ENCODE data around the gene EBP.
"Not testable (repeated sequence)": the region's sequence is repeated elsewhere in the genome, so short reads cannot be mapped to it uniquely, and the experiment has no call there.

EBP gene

DNA sequence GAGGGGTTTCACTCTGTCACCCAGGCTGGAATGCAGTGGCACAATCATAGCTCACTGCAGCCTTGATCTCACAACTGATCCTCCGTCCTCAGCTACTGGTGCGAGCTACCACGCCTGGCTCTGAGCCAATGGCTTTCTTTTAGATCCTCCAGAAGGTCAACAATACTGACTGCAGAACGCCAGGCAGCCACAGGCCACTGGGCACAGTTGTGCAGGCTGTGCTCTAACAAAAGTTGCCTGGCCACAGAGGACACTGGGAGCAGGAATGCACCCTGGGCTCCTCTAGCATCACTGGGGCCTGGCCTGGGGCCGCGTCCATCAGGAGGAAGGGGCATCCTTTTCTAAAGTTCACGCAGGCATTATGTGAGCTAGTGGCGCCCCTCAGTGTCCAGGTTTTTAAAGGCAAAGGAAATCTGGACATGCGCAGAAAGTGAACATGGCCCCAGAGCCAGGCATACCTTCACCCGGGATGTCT lies 27.7 kb upstream of the EBP start:
- peak in 9 of 14 donors; percentile 1 to 61 (median 16) for DNase-seq

DNA sequence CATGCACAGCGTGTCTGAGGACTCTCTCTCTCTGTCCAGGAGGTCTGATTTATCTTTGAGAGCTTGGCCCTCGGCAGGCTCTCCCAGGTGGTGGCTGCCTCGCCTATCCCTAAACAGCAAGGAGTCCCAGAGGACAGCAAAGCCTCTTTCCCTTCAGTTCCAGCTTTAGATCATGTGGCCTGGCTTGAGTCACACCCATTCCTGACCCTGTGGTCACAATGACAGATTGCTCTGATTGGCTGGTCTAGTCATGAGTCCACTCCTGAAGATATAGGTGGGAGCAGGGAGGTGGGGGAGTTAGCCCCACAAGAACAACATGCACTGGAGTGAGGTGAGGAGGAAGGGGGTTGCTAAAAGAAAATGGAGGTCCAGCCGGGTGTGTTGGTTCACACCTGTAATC lies 24.9 kb upstream of the EBP start:
- no peak for DNase-seq

DNA sequence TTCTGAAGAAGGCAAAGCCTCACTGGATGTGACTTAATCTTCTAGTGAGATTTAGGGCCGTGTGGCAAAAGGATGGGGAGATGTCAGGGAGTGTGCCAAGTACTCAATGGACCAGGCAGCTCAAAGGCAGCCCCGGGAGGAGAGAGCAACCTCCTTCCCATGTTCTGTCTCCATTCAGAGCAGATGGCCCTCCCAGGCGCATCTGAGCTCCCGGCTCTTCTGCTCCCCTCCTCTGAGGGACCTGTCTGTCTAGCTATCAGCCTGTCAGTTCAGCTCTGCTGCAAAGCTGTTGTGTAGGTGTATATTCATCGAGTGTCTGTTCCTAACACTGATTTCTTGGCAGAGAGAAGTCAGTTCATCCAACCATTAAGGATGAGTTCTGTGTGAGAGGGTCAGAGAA lies 23.7 kb upstream of the EBP start:
- DNase-seq, result peak in 1 of 14 donors; percentile 10

DNA sequence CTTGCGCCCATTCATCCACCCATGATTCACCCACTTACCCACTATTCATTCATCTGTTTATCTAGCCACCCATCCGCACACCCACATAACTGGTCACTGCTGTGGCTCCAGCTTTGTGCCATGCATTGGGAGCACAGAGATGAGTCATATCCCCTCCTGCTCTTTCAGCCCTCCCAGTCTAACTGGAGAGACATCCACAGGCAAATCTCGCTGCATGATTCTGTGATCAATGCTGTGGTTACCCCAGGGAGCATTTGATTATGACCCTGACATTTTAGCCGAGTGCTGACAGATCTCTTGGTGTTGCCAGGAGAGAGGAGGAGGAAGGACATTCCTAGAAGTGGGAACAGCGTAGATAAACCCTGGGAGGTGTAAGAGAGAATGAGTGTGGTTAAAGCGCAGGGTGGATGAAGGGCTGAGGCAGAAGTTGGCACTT lies 23.2 kb upstream of the EBP start:
- DNase-seq, result no peak

DNA sequence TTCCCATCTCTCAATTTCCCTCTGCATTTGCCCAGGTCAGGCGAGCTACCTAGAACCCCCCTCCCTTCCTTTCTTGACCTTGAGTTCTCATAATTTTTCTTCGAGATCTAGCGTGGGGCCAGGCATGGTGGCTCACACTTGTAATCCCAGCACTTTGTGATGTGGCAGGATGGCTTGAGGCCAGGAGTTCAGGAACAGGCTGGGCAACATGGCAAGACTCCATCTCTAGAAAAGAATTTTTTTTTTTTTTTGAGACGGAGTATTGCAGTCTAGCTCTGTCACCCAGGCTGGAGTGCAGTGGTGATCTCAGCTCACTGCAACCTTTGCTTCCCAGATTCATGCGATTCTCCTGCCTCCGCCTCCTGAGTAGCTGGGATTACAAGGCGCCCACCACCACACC lies 17.3 kb upstream of the EBP start:
- DNase-seq, result no peak

DNA sequence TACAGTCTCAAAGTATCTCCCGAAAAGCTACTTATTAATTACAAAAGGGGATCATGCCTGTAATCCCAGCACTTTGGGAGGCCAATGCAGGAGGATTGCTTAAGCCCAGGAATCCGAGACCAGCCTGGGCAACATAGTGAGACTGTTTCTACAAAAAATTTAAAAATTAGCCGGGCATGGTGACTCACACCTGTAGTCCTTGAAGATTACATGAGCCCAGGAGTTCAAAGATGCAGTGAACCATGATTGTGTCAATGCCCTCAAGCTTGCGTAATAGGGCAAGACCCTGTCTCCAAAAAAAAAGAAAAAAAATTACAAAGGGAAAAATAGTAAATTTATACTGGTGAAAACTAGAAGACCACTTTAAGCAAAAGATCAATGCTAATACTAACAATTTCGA lies 16.1 kb upstream of the EBP start:
- DNase-seq, result no peak

DNA sequence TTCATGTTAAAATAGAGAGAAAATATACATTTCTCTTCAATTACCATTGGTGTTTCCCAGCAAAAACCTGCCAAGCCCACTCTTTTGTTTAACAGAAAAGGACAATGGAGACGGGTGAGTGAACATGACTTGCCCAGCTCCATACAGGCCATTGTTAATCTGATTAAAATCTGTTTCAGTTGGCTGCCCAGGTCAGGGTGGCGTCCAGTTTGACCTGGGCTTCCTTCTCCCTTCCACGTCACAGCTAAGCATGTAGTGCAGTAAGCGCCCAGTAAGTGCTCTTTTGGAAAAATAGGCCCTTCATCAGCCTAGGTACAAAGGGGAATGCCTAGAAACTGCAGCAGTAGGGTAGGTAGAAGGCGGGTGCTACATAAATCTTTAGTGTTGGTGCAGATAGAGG lies 14.4 kb upstream of the EBP start:
- no peak for DNase-seq

DNA sequence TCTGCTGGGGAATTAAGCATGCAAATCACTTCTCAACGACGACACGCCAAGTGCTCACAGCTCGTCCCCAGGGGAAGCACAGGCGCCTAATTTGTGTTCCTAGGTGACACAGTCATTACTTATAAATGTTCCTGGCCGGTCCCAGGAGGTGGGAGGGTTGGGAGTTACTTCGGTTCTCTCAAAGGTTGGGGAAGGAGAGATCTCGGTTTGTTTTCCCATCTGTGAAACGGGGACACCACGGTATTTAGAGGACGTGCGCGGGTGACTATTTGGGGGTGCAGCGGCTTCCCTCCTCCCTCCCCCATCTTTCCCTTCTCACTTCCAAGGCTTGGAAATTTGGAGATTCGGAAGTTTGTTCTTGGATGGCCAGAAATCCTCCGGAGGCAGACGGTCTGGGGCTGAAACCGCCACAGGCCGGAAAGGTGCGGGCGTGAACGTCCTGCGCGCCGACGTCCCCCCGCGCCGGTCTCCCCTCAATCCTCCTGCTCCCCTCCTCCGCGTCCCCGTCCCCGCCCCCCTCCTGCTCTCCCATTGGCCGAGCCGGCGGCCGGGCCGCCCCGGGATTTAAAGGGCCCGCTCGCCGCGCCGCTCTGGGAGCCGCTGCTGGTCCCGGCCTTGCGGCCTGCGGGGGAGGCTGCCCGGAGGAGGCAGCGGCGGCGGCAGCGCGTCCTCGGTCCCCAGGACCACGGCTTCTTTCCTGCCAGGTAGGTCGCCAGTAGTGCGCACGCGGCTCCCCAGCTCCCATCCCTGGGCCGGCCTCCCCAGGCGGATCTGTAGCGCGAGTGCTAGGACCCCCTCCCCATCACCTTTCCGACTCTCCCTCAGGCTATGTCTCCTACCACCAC lies 13.0 kb upstream of the EBP start, which contains the start of gene PORCN:
PORCN (plus strand) TSS at position 593 of the 845 bp plus-strand sequence. CDS start 829 bp downstream, outside the sequence.
- DNase-seq, result peak in 13 of 14 donors; percentile 16 to 82 (median 51)

DNA sequence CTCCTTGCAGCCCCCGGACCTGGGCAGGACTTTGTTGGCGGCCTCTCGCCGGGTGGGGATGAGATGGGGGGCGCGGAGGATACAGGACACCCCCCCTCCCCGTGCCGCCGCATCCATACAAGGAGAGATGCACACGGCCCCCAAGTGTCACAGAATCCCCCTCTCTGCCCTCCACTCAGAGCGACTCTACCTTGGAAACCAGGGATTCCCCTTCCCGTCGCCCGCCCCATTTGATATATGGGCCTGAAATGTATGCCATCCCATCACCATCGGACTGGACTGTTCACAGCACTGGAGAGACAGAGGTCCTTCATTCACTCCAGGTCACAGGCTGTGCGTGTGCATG lies 12.4 kb upstream of the EBP start:
- DNase-seq, result no peak

DNA sequence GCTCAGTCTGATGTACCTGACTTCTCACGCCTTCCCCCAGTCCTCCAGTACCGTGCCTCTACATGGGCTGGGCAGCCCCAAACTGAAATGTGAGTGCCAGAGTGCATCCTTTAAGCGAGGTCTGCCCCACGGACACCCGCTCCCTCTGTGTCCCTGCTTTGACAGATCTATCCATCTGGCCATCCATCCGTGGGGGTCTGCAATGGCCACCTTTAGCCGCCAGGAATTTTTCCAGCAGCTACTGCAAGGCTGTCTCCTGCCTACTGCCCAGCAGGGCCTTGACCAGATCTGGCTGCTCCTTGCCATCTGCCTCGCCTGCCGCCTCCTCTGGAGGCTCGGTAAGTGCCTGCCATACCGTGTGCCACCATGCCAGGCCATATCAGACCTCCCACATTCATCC lies 12.0 kb upstream of the EBP start:
- DNase-seq, result peak in 1 of 14 donors; percentile 15

DNA sequence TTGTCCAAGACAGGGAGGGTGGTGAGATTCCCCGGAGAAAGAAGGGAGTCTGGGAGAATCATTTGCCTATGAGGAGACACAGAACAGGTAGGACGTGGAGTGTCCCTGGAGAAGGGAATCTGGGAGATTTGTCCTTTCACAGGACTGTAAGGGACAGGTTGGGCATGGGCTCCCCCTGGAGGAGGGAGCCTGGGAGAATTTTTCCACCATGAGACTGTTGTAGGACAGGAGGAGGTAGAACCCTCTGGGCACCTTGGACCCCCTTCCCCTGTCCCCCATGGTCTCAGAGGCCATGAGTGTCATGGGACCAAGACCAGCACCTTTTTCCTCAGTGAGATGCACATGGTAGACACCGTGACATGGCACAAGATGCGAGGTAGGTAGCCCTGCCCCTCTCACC lies 10.0 kb upstream of the EBP start:
- DNase-seq, result no peak

DNA sequence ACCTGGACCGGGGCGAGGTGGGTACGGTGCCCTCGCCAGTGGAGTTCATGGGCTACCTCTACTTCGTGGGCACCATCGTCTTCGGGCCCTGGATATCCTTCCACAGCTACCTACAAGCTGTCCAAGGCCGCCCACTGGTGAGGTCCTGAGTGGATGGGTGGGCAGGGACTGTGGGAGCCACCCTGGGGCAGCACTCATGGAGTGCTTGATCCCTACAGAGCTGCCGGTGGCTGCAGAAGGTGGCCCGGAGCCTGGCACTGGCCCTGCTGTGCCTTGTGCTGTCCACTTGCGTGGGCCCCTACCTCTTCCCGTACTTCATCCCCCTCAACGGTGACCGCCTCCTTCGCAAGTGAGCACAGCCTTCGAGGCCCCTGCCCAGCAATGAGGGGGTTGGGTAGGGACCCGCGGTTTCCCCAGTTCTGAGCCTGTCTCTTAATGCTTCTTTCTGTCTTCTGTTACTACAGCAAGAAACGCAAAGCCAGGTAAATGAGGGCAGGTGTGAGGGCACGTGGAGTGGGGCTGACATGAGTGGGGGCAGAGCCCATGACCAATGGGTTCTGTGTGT lies 9.2 kb upstream of the EBP start:
- DNase-seq, result no peak

DNA sequence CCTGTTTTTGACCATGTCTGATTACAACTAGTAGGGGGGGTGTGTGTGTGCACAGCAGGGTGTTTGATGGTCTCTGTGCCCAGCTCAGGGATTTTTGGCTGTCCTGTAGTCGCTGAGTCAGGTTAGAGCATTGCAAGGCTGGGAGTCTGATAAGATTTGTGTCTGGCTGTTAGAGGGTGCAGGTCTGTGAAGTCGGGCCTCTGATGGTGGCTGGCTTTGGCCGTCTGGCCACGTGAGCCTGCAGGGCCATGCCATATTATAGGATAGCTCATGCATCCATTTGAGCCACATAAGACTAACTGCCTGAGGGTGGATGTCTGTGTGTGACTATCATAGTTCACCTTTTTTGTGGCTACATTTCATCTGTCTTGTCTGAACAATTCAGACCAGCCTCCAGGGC lies 7.9 kb upstream of the EBP start:
- no peak for DNase-seq

DNA sequence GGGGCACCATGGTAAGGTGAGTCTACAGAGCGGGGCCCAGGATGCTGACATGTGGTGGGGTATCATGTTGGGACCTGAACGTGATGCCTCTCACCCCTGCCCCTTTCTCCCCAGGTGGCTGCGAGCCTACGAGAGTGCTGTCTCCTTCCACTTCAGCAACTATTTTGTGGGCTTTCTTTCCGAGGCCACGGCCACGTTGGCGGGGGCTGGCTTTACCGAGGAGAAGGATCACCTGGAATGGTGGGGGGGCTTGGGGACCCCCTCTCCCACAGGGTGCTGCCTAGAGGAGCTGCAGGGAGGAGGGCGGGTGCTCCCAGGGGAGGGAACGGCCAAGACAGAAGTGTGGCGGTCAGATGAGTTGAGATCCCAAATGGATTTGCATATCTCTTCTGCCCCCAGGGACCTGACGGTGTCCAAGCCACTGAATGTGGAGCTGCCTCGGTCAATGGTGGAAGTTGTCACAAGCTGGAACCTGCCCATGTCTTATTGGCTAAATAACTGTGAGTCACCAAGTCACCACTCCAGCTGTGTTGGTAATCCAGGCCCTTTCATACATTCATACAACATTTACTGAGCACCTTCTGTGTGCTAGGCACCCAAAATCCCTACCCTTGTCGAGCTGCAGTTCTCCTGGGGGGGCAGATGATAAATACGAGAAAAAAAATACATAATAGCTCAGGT lies 7.3 kb upstream of the EBP start:
- no peak for DNase-seq

DNA sequence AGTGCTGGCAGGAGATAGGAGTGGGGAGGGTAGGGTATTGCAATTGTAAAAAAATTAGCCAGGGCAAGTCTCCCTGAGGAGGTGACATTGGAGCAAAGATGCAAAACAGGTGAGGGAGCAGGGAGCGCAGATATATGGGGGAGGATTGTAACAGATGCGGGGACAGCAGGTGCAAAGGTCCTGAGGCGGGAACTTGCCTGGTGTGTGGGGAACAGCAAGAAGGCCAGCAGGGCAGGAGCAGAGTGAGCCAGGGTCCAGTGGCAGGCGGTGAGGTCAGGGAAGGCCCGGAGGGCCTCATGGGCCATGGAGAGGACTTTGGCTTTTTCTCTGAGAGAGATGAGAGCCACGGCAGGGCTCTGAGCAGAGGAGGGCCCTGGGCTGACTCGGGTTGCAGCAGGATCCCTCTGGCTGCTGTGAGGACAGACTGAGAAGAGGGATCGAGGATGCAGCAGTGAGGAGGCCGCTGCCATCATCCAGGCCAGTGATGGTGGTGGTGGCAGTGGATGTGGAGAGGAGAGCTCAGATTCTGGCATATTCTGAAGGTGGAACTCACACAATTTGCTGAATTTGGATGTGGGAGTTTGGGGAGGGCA lies 6.6 kb upstream of the EBP start:
- DNase-seq, result no peak

DNA sequence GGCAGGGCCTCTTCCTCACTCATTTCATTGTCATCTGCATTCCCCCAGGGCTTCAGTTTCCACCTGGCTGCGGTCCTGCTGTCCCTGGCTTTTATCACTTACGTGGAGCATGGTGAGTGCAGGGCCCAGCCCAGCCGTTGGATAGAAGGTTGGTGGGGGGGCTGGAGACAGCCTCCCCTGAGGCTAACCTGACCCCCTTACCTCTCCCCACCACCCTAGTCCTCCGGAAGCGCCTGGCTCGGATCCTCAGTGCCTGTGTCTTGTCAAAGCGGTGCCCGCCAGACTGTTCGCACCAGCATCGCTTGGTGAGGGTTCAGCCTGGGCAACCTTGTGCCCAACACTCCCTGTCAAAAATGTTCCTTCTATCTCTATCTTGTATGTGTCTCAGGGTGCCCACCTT lies 5.8 kb upstream of the EBP start:
- DNase-seq, result no peak

DNA sequence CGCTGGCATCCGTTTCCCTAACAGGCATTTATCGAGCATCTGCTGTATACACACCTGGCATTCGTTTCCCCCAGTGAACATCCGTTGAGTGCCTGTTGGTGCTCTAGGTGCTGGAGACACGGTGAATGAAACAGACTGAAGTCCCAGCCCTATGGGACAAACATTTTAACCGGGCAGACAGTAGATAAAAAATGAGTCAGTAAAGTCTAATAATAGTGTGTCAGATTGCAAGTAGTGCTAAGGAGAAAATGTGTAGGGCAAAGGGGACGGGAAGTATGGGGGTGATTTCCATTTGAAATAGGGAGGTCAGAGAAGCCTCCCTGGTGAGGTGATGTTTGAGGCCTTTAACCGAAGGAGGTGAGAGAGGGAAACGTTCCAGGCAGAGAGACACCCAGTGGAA lies 5.3 kb upstream of the EBP start:
- DNase-seq, result no peak

DNA sequence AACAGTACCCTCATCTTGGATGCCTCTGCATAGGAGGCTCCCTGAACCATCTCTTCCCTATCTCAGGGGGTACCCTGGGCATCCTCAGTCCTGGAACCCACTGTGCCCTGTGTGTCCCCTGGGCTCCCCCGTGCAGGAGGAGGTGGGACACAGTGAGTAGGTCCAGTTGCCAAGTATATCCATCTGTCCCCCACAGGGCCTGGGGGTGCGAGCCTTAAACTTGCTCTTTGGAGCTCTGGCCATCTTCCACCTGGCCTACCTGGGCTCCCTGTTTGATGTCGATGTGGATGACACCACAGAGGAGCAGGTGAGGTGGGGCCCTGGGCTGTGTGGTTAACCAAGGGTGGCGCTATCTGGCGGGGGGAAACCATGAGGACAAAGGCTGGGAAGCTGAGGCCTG lies 4.6 kb upstream of the EBP start:
- DNase-seq, result no peak

DNA sequence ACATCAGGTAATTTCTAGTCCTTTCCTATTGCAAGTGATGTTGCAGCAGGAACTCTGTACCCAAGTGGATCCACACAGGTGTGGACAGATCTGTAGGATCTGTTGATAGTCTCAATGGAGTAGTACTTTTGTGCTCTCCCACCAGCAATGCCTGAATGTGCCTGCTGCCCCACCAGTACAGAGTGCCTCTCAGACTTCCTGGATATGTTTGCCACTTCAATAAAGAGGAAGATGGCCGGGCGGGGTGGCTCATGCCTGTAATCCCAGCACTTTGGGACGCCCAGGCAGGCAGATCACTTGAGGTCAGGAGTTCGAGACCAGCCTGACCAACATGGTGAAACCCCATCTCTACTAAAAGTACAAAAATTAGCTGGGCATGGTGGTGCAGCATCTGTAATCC lies 2.1 kb upstream of the EBP start:
- DNase-seq, result not testable (repeated sequence)

DNA sequence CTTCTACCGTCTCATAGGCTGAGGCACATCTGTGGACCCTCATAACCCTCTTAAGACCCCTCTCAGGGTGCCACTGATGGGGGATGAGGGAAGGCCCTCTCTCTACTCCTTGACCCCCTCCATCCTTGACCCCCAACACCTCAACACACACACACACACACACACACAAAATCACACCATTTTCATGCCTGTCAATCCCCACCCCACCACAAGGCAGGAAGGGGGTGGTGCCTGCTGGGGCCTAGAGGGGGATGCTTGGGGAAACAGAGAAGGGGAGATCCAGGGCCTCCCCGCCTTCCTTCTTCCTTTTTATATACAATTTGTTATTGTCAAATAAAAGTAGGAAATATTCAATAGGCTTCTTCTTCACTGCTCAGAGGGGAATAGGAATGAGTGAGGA lies 1.2 kb upstream of the EBP start:
- DNase-seq, result no peak

DNA sequence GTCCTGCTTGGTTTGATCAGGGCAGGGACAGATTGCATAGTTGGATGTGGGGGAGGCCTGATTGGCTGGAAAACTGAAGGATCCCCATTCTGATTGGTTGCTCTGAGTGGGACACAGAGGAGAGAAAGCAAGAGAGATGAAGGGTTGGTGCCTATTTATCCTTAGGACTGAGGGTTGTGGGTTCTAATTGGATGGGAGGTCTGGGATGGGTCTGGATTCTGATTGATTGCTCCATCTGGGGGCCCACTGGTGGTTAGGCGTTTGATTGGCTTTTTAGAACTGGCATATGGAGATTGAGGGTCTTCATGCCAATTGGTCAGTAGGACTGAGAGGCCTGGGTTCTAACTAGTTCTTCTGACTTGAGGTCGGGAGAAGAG lies 644 bp upstream of the EBP start:
- DNase-seq, result no peak

DNA sequence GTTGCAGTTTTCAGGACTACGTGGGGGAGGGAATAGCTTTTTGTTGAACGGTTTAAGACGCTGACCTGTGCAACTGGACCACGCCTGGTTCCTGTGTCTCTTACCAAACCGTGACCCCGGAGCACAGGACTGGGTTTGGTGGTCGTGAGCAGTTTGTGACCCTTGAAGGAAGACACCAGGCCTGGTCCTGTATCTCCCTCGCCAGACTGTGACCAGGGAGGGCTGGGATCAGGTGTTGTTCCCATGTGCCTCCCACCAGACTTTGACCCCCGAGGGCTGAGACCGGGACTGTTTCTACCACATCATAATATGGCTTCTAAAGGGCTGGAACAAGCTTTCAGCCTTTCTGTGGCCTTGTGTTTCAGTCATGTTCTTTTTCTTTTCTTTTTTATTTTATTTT lies 683 bp downstream of the EBP start:
- DNase-seq, result no peak

DNA sequence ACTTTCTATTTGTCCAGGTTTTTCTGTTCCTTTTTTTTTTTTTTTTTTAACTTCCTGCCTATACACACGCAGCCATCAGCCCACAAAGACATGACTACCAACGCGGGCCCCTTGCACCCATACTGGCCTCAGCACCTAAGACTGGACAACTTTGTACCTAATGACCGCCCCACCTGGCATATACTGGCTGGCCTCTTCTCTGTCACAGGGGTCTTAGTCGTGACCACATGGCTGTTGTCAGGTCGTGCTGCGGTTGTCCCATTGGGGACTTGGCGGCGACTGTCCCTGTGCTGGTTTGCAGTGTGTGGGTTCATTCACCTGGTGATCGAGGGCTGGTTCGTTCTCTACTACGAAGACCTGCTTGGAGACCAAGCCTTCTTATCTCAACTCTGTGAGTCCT lies 2.1 kb downstream of the EBP start:
- DNase-seq, result no peak
